ENCODE data around the gene TMEM259. TPM values are rescaled to one million over a fixed set of nuclear protein-coding genes. Genes with fewer than 3 reads are reported as not detected.

Gene TMEM259
- total RNA-seq, 1 experiment from 2014 or later: 171 TPM

DNA sequence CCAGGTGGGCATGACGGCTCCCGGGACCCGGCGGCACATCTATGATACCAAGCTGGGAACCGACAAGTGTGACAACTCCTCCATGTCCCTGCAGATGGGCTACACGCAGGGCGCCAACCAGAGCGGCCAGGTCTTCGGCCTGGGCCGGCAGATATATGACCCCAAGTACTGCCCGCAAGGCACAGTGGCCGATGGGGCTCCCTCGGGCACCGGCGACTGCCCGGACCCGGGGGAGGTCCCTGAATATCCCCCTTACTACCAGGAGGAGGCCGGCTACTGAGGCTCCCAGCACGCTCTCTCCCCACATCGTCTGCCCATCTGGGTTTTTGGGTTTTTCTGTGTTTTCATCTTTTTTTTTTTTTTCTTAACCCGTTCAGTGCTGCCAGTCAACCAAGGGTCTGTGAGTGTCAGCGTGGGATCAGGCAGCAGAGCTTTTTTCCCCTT lies 16.7 kb upstream of the TMEM259 start:
- Histone ChIP-seq H2AK5ac (ENCODE audit: insufficient read length, low read length) (no peak overlapping the region), H3K23ac (ENCODE audit: insufficient read length, low read depth, low read length) (no peak overlapping the region), H2BK15ac (ENCODE audit: low read depth, low read length) (no peak overlapping the region), H2AFZ (ENCODE audit: low read length) (no peak overlapping the region), H3K4ac (ENCODE audit: low read depth, low read length) (no peak overlapping the region), H3K14ac (ENCODE audit: insufficient read depth, low read length) (no peak overlapping the region), H3K9ac (ENCODE audit: extremely low read depth, insufficient read length, low read length) (no peak overlapping the region), H2BK120ac (ENCODE audit: low read depth, low read length, poor library complexity, severe bottlenecking) (no peak overlapping the region), H3K79me2 (ENCODE audit: insufficient read depth, low read length) (no peaks in the 10 kb centered on the region), H4K8ac (replicated peaks; ENCODE audit: insufficient read length, low read depth, low read length) (no peak overlapping the region), H4K20me1 (ENCODE audit: control insufficient read depth, insufficient read depth, insufficient read length) (no peaks in the 10 kb centered on the region), H3K23me2 (ENCODE audit: insufficient read length, low read depth, low read length, poor library complexity, severe bottlenecking) (peaks cover 9% of the 10 kb centered on the region), H3K18ac (ENCODE audit: insufficient read length, low read depth, low read length) (no peak overlapping the region), H3K4me2 (ENCODE audit: insufficient read depth, insufficient read length, low read length) (no peak overlapping the region), H2BK20ac (ENCODE audit: low read depth, low read length, poor library complexity, severe bottlenecking) (no peak overlapping the region), H2BK12ac (ENCODE audit: insufficient read length, low read depth, low read length) (no peak overlapping the region), H3K9me3 (ENCODE audit: control insufficient read depth, low read depth, low read length) (no peaks in the 10 kb centered on the region), H4K5ac (ENCODE audit: insufficient read length, low read depth, low read length) (no peak overlapping the region), H3K4me1 (ENCODE audit: insufficient read depth, low read length) (no peaks in the 10 kb centered on the region), H3T11ph (ENCODE audit: low read length) (no peak overlapping the region), H3K56ac (ENCODE audit: insufficient read length, low read depth, low read length) (no peak overlapping the region), H4K91ac (ENCODE audit: insufficient read length, low read depth, low read length) (no peak overlapping the region), H2BK5ac (ENCODE audit: insufficient read length, low read length) (no peak overlapping the region), H3K27ac (ENCODE audit: insufficient read length, low read depth, low read length) (no peak overlapping the region), H3K79me1 (ENCODE audit: insufficient read depth, low read depth, low read length, poor library complexity, severe bottlenecking) (no peaks in the 10 kb centered on the region), H3K27me3 (ENCODE audit: insufficient read depth, low read length) (no peaks in the 10 kb centered on the region)
- peaks cover 3% of the 10 kb centered on the region; the same call in 1 of the 2 replicates for H3K27me3 Mint-ChIP-seq (ENCODE audit: low read depth)
- WGBS (ENCODE audit: extremely low coverage, insufficient read length, low lambda C conversion rate): no CpG with 5 or more reads among the region's 22 CpGs
- peaks cover 13 to 25% of the 10 kb centered on the region in 2 experiments for H3K4me1 Mint-ChIP-seq
- H3K36me3 Mint-ChIP-seq (ENCODE audit: insufficient read depth in 1 of 3, low read depth in 3 of 3): peaks cover 30 to 53% (median 47%) of the 10 kb centered on the region in 3 experiments
- no peak for DNase-seq
- H3K27ac Mint-ChIP-seq: peak overlapping the region in 2 of 3 experiments; percentile 17 to 79; a peak in 3 of 7 replicates
- TF ChIP-seq, protein P1, sequence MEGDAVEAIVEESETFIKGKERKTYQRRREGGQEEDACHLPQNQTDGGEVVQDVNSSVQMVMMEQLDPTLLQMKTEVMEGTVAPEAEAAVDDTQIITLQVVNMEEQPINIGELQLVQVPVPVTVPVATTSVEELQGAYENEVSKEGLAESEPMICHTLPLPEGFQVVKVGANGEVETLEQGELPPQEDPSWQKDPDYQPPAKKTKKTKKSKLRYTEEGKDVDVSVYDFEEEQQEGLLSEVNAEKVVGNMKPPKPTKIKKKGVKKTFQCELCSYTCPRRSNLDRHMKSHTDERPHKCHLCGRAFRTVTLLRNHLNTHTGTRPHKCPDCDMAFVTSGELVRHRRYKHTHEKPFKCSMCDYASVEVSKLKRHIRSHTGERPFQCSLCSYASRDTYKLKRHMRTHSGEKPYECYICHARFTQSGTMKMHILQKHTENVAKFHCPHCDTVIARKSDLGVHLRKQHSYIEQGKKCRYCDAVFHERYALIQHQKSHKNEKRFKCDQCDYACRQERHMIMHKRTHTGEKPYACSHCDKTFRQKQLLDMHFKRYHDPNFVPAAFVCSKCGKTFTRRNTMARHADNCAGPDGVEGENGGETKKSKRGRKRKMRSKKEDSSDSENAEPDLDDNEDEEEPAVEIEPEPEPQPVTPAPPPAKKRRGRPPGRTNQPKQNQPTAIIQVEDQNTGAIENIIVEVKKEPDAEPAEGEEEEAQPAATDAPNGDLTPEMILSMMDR (conservative IDR thresholded peaks at IDR 0.05): no peak
- no peaks in the 10 kb centered on the region for H3K9me3 Mint-ChIP-seq
- no peak overlapping the region; a peak in 2 of 5 replicates for H3K4me3 Mint-ChIP-seq

All from H9 (cell line).